ENCODE measurements around the gene SLC24A1.

SLC24A1 gene

DNA sequence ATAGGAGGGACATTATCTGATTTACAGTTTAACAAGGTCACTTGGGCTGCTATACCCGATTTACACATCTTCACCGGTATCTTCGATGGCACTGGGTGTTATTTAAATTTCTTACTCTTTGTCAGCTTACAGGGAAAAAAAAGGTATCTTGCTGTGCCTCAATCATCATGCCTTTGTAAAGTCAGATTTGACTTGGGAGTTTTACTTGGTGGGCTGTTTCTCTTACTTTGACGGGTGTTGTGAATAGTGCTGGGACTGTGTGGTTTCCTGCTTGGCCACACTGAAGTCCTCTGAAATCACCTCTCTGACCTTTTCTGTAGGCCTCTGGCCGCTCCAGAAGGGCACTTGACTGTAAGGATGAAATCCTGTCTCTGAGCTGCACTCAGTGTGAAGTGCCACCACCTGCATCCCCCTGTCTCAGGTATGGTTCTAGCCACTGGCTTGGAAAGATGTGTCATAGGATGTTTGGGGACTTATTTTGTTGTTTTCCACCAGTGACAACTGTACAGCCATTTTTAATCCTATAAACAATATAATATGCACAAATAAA lies 3.1 kb upstream of the SLC24A1 start:
- DNase-seq (ENCODE audit: low read depth in 2 of 2) = no peak

GRCh38 chr15:65619626-65620290 lies 2.0 kb upstream of the SLC24A1 start:
- no peak for DNase-seq (ENCODE audit: low read depth in 2 of 2)

DNA sequence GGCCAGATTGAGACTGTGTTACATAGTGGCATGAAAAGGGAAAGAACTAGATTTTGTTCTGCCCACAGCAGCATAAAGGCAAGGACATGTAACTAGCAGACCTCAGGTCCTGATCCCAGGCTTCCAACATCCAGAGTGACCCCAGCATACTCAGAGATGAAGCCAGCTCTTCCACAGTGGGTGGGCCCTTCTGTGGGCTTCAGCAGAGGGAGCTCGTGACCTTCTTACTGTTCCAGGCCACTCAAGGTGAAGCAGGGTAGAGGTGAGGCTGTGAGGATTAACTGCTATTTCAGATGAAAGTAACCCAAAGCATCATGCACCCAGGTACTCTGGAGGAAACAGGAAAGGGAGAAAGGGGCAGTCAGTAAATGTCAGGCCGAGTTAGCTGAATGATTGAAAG lies 905 bp upstream of the SLC24A1 start:
- no peak for DNase-seq (ENCODE audit: low read depth in 2 of 2)

- no peak for DNase-seq (ENCODE audit: low read depth in 2 of 2)
Measured at GRCh38 chr15:65623103-65623502, 1.4 kb downstream of the SLC24A1 start.

- DNase-seq (ENCODE audit: low read depth in 2 of 2) = no peak
Measured at GRCh38 chr15:65626856-65627255, 5.1 kb downstream of the SLC24A1 start.

DNA sequence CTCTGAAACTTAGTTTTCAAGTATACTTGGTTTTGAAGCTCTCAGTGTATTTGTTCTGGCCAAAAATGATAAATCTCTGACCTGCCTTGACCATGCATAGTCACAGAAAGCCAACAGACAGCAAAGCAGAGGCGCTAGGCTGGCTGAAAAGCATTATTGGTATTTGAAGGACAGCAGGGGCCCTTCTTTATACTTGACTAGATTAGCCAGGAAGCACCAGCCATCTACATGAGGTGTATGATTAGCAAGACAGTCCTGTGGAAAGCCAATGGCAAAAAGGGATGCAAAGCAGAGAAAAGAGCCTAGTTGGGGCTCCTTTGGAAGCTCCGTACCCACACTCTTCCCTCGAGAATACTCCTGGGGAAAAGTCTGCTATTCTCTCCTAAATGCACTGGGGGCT lies 7.8 kb downstream of the SLC24A1 start:
- no peak for DNase-seq (ENCODE audit: low read depth in 2 of 2)

DNA sequence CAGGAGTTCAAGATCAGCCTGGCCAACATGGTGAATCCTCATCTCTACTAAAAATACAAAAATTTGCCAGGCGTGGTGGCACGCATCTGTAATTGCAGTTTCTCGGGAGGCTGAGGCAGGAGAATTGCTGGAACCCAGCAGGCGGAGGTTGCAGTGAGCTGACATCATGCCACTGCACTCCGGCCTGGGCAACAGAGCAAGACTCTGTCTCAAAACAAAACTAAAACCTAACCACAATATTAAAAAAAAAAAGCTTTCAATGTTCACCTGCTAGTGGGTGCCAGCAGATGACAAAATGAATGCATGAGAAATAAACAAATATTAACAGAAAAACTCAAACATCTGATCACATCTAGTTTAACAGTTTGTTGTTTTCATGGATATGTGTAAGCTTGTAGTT lies 9.0 kb downstream of the SLC24A1 start:
- DNase-seq (ENCODE audit: low read depth in 2 of 2) = no peak

DNA sequence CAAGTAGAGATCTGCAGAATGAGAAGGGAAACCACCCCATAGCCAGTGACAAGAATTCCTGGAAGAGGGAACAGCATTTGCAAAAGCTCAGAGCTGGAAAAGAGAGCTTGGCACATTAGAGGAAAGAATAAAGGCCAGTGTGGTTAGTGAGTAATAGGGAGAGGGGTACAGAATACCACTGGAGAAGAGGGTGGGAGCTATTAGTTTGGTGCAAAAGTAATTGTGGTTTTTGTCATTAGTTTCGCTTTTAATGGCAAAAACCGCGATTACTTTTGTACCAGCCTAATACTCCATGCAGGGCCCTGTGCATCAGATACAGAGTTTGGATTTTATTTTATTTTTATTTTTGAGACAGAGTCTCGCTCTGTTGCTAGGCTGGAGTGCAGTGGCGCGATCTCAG lies 9.8 kb downstream of the SLC24A1 start:
- DNase-seq (ENCODE audit: low read depth in 2 of 2) = no peak

- no peak for DNase-seq (ENCODE audit: low read depth in 2 of 2)
Measured at GRCh38 chr15:65632780-65633375, 11.1 kb downstream of the SLC24A1 start.

DNA sequence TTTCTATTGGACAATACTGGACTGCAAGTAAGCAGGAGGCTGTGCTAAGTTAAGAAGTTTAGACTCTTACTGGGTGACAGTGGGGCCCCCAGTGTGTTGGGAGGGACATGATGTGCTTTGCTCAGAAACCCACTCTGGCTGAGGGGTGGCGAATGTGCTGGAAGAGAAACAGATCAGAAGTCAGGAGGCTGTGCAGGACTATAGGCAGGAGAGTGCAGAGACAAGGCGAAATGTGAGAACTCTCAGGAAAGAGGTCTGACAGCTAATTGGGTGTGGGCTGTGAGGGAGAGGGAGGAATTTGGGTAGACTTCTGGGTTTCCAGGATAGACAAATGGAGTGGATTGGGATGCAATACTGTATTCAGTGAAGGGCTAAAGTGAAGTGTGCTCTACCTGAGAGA lies 12.0 kb downstream of the SLC24A1 start:
- DNase-seq (ENCODE audit: low read depth in 2 of 2) = no peak

GRCh38 chr15:65634356-65634755 lies 12.6 kb downstream of the SLC24A1 start:
- no peak for DNase-seq (ENCODE audit: low read depth in 2 of 2)

- DNase-seq (ENCODE audit: low read depth in 2 of 2) = no peak
Measured at GRCh38 chr15:65638109-65638508, 16.4 kb downstream of the SLC24A1 start.

DNA sequence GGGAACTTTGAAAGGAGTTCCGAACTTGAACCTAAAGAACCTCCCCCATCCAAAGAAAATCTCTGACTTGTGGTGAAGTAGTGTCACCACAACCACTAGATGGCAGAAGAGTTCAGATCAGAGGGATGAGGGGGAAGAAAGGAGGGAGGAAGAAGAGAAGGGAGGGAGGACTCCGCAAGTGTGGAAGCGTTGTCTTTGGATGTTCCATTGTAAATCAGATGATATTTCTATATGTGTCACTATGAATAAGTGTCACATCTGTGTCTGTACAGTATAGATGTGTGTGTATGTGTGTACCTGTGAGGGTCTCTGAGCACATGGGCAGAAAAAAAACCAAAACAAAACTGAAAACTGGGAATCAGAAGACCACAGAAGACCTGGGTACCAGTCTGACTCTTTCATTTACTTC lies 16.9 kb downstream of the SLC24A1 start:
- peak in 1 of 2 donors; percentile 10 for DNase-seq (ENCODE audit: low read depth in 2 of 2)

DNA sequence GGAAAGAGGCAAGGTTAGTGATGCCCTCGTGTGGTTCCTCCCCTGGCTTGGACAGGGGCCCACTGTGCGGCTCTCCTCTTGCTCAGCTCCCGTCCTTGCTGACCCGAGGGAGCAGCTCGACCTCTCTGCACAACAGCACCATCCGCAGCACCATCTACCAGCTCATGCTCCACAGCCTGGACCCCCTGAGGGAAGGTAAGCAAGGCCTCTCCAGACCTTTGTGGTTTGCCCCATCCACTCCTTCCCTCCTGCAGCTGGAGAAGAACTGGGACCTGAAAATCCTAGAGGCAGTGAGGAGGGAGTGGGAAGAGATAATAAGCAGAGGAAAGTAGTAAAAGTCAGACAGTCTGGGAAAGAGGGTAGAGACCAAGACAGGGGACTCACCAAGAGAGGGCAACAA lies 17.8 kb downstream of the SLC24A1 start:
- no peak for DNase-seq (ENCODE audit: low read depth in 2 of 2)

DNA sequence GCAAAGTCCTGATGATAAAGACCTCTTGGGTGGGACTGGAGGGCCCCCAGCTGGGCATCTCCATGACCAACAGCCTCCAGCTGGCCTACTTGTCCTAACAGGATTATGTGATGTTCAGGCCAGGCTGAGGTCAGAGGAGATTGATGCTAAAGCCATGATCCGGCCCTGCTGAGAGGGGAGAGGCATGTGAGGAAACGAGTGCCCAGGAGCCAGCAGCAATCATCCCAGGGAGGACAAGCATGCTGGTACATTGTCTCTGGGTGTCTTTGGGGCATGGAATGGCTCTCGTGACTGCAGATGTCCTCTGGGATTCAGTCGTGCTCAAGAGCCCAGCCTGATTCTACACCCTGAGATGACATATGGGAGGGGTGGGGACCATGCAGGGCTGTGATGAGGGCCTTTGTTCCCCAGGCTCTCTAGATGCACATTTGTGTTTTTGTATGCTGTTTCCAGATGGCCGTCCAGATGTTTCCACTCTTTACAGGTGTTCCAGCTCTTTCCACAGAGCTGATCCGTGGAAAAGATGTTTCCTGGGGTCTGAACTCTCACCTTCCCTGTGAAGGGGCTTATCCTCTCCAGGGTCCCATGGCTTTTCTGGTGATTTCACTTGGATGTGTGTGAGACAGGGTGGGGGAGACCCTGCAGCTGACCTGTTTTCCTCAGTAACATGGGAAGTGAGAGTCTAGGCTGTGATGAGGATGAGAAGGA lies 20.2 kb downstream of the SLC24A1 start:
- DNase-seq (ENCODE audit: low read depth in 2 of 2) = no peak

- DNase-seq (ENCODE audit: low read depth in 2 of 2) = no peak
Measured at GRCh38 chr15:65642594-65642993, 20.9 kb downstream of the SLC24A1 start.

DNA sequence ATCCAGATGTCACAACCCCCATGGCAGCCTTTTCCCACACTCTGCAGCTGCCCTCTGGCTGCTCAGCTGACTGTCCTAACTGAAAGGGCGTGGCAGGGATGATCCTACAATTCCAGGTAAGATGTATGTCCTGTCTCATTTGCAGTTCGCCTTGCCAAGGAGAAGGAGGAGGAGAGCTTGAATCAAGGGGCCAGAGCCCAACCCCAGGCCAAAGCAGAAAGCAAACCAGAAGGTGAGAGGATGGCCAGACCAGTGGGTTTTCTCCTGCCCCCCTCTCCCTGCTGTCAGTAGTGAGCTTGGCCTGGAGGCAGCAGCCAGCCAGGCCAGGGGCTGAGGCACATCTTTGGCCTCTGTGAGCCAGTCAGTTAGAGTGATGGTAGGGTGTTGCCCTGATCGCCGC lies 22.5 kb downstream of the SLC24A1 start:
- DNase-seq (ENCODE audit: low read depth in 2 of 2) = no peak

DNA sequence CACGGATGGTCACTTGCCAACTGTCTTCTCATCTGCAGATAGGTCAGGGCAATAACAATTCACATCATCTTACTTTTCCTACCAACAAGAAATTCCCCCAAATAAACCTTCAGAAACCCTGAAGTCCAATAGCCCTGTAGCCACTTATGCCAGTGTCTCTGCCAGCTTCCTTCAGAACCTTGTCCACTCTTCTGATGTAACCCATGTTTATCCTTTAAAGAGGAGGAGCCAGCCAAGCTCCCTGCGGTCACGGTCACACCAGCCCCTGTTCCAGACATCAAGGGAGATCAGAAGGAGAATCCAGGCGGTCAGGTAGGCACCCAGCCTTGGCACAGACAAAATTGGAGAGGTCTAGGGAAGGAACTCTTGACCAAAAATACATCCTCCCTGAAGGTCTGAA lies 23.7 kb downstream of the SLC24A1 start:
- no peak for DNase-seq (ENCODE audit: low read depth in 2 of 2)

- no peak for DNase-seq (ENCODE audit: low read depth in 2 of 2)
Measured at GRCh38 chr15:65646486-65646885, 24.7 kb downstream of the SLC24A1 start.

DNA sequence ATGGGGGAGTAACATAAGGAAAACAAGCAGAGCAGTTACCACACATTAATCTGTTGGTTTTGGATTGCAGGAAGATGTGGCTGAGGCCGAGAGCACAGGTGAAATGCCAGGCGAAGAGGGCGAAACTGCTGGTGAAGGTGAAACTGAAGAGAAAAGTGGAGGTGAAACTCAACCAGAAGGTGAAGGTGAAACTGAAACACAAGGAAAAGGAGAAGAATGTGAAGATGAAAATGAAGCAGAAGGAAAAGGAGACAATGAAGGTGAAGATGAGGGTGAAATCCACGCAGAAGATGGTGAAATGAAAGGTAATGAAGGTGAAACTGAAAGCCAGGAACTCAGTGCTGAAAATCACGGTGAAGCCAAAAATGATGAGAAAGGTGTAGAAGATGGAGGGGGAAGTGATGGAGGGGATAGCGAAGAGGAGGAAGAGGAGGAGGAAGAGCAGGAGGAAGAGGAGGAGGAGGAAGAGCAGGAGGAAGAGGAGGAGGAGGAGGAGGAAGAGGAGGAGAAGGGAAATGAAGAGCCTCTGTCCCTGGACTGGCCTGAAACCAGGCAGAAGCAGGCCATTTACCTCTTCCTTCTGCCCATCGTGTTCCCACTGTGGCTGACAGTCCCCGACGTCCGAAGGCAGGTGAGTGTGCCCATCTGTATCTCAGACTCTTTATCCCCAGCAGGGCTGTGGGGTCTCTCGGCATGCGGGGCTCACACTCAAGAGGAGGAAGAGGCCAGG lies 28.7 kb downstream of the SLC24A1 start:
- no peak for DNase-seq (ENCODE audit: low read depth in 2 of 2)

GRCh38 chr15:65651042-65651322 lies 29.2 kb downstream of the SLC24A1 start:
- no peak for DNase-seq (ENCODE audit: low read depth in 2 of 2)

All from stimulated activated CD8-positive, alpha-beta memory T cell treated with anti-CD3 and anti-CD28 coated beads, Interleukin-15, amount 100 ng/mL, for 4 hours (primary cell).